WTC11 (cell line): ENCODE data around the gene NBAS.

Experiments used
- AFF4 ChIP-seq: sonication (generic); formaldehyde crosslinking; IDR thresholded peaks from 2 replicates; pipeline ENCODE4 v1.8.1; 2023; ENCODE audit warnings: mild to moderate bottlenecking, missing genetic modification reagents, borderline replicate concordance
- CBFB ChIP-seq: sonication (generic); formaldehyde crosslinking; IDR thresholded peaks from 2 replicates; pipeline ENCODE4 v1.8.1; 2022; ENCODE audit warnings: mild to moderate bottlenecking, low read depth, missing genetic modification reagents
- CTCF ChIP-seq: fragments of 200-600 bp; IDR thresholded peaks from 2 replicates; pipeline ENCODE4 v1.8.0; 2022; ENCODE audit warnings: antibody characterized with exemption
- HMGA2 ChIP-seq: fragments of 250-450 bp; sonication (Bioruptor Pico); IDR thresholded peaks from 2 replicates; pipeline ENCODE4 v1.4.0; 2021; ENCODE audit warnings: mild to moderate bottlenecking, moderate library complexity
- JUN ChIP-seq: sonication (generic); formaldehyde crosslinking; IDR thresholded peaks from 2 replicates; pipeline ENCODE4 v1.8.0; 2023; ENCODE audit warnings: mild to moderate bottlenecking, missing genetic modification reagents
- NFYB ChIP-seq: sonication (generic); formaldehyde crosslinking; conservative IDR thresholded peaks from 2 replicates; pipeline ENCODE4 v1.8.0; 2022; ENCODE audit warnings: low read depth, missing genetic modification reagents
- NR3C1 ChIP-seq: sonication (generic); formaldehyde crosslinking; conservative IDR thresholded peaks from 2 replicates; pipeline ENCODE4 v1.8.1; 2023; ENCODE audit warnings: low read depth, mild to moderate bottlenecking, missing genetic modification reagents
- TF ChIP-seq, protein P1 (sequence below): sonication (generic); formaldehyde crosslinking; conservative IDR thresholded peaks from 2 replicates; pipeline ENCODE4 v1.8.1; 2022; ENCODE audit warnings: mild to moderate bottlenecking, missing genetic modification reagents
- TF ChIP-seq, protein P2 (sequence below): sonication (generic); formaldehyde crosslinking; IDR thresholded peaks from 2 replicates; pipeline ENCODE4 v1.8.1; 2023; ENCODE audit warnings: mild to moderate bottlenecking, moderate library complexity, missing genetic modification reagents
- TF ChIP-seq, protein P3 (sequence below): sonication (generic); formaldehyde crosslinking; IDR thresholded peaks from 2 replicates; pipeline ENCODE4 v1.8.0; 2022; ENCODE audit warnings: mild to moderate bottlenecking, missing genetic modification reagents
- TF ChIP-seq, protein P4 (sequence below): sonication (generic); formaldehyde crosslinking; IDR thresholded peaks from 2 replicates; pipeline ENCODE4 v1.8.0; 2022; ENCODE audit warnings: mild to moderate bottlenecking, missing genetic modification reagents

- TF ChIP-seq JUN (CRISPR knock-in tag) (no peak), AFF4 (CRISPR knock-in tag) (no peak), CTCF (no peak), NFYB (CRISPR knock-in tag) (no peak), NR3C1 (no peak), HMGA2 (no peak), CBFB (CRISPR knock-in tag) (no peak)
- TF ChIP-seq, protein P1, sequence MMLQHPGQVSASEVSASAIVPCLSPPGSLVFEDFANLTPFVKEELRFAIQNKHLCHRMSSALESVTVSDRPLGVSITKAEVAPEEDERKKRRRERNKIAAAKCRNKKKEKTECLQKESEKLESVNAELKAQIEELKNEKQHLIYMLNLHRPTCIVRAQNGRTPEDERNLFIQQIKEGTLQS (CRISPR knock-in tag): no peak
- TF ChIP-seq, protein P2, sequence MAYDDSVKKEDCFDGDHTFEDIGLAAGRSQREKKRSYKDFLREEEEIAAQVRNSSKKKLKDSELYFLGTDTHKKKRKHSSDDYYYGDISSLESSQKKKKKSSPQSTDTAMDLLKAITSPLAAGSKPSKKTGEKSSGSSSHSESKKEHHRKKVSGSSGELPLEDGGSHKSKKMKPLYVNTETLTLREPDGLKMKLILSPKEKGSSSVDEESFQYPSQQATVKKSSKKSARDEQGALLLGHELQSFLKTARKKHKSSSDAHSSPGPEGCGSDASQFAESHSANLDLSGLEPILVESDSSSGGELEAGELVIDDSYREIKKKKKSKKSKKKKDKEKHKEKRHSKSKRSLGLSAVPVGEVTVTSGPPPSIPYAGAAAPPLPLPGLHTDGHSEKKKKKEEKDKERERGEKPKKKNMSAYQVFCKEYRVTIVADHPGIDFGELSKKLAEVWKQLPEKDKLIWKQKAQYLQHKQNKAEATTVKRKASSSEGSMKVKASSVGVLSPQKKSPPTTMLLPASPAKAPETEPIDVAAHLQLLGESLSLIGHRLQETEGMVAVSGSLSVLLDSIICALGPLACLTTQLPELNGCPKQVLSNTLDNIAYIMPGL (CRISPR knock-in tag): no peak
- TF ChIP-seq, protein P3, sequence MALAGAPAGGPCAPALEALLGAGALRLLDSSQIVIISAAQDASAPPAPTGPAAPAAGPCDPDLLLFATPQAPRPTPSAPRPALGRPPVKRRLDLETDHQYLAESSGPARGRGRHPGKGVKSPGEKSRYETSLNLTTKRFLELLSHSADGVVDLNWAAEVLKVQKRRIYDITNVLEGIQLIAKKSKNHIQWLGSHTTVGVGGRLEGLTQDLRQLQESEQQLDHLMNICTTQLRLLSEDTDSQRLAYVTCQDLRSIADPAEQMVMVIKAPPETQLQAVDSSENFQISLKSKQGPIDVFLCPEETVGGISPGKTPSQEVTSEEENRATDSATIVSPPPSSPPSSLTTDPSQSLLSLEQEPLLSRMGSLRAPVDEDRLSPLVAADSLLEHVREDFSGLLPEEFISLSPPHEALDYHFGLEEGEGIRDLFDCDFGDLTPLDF (CRISPR knock-in tag): no peak
- TF ChIP-seq, protein P4, sequence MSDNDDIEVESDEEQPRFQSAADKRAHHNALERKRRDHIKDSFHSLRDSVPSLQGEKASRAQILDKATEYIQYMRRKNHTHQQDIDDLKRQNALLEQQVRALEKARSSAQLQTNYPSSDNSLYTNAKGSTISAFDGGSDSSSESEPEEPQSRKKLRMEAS (CRISPR knock-in tag): no peak
Measured at GRCh38 chr2:15195813-15196212, 365.3 kb downstream of the NBAS start.
